Tibial nerve (tissue), 4 donors: ENCODE measurements around the gene REG4. TPM values are rescaled to one million over a fixed set of nuclear protein-coding genes. Genes with fewer than 3 reads are reported as not detected.
"Not testable (repeated sequence)": the region's sequence is repeated elsewhere in the genome, so short reads cannot be mapped to it uniquely, and the experiment has no call there.

ENCODE experiments used
- DNase-seq, 2 donors: peaks; one replicate each; pipeline ENCODE4 v3.0.0-alpha.2; 2019; ENCODE audit warnings: low spot score in 2 of 2
- H3K27ac ChIP-seq, 4 donors: fragments of 200-600 bp; sonication (generic) in 3 of 4; one replicate each; pipeline ENCODE4 v1.5.1; 2017 to 2019; ENCODE audit warnings: mild to moderate bottlenecking in 1 of 4
- H3K27me3 ChIP-seq, 2 donors: fragments of 200-600 bp; sonication (generic) in 1 of 2; one replicate each; pipeline versions ENCODE4 v1.5.1 to v1.6.0; 2017 to 2019
- H3K36me3 ChIP-seq, 3 donors: fragments of 200-600 bp; sonication (generic); one replicate each; pipeline ENCODE4 v1.5.1; 2018 to 2019
- H3K4me1 ChIP-seq, 4 donors: fragments of 200-600 bp; sonication (generic) in 3 of 4; one replicate each; pipeline ENCODE4 v1.5.1; 2017 to 2019
- H3K4me3 ChIP-seq, 4 donors: fragments of 200-600 bp; sonication (generic) in 3 of 4; one replicate each; pipeline ENCODE4 v1.5.1; 2017 to 2019; ENCODE audit warnings: mild to moderate bottlenecking in 1 of 4, moderate library complexity in 1 of 4
- H3K9me3 ChIP-seq, 4 donors: fragments of 200-600 bp; sonication (generic) in 3 of 4; one replicate each; pipeline ENCODE4 v1.5.1; 2017 to 2019
- EP300 ChIP-seq, 2 donors: sonication (generic); formaldehyde crosslinking; IDR thresholded peaks; one replicate each; pipeline ENCODE4 v1.6.1; 2017; ENCODE audit warnings: antibody characterized with exemption in 2 of 2, mild to moderate bottlenecking in 1 of 2
- POLR2A ChIP-seq, 2 donors: fragments of 450-650 bp; IDR thresholded peaks; one replicate each; pipeline ENCODE4 v1.6.1; 2017; ENCODE audit warnings: antibody characterized with exemption in 2 of 2, mild to moderate bottlenecking in 2 of 2, moderate library complexity in 2 of 2
- WGBS, 2 donors: methylation state at CpG; one replicate each; pipeline ENCODE4 v1.1.5; 2018; 5-methylcytosine and 5-hydroxymethylcytosine counted together
- total RNA-seq, 4 donors: library from RNA; depleted of rRNA; stranded (reverse); fragments of >200 nt; gene quantifications; one replicate each; pipeline ENCODE4 v1.1.0, GENCODE V29; 2016
- TF ChIP-seq, protein P1 (sequence below), 5 experiments: fragments of 200-600 bp in 3 of 5; fragments of 450-650 bp in 2 of 5; sonication (generic) in 3 of 5; IDR thresholded peaks; one replicate each; pipeline ENCODE4 v1.5.1; 2016 to 2019; ENCODE audit warnings: antibody characterized with exemption in 5 of 5, mild to moderate bottlenecking in 3 of 5, moderate library complexity in 2 of 5

REG4 gene
- not detected for total RNA-seq

DNA sequence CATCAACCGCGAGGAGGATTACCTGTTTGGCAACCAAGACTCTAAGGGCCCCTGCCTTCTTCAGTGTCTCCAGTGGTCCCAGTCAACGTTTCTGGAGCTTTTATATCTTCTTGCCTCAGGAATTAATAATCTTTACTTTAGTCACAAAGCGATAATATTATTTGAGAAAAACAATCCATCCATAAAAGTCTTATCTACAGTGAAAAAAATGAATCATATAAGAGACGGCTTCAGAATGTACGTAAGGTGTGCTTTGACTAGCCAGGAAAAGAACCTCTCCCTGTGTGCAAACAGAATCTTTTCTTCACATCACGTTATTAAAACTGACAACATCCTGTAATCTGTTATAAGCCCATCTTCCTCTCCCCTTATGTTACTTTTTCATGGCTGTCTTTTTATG is at the start of gene REG4:
TSS of gene REG4 (minus strand) at position 74 of the 400 bp plus-strand sequence. CDS start 2,691 bp downstream, outside the sequence.
- WGBS, 2 donors, result 86 to 88% methylated on average over 7 of the region's 7 CpGs
- Histone ChIP-seq H3K27me3 (peaks cover 0 to 4% of the 10 kb centered on the region in 2 donors), H3K36me3 (no peaks in the 10 kb centered on the region), H3K27ac (no peak within 1 kb of the TSS), H3K4me3 (no peak within 1 kb of the TSS), H3K9me3 (no peaks in the 10 kb centered on the region), H3K4me1 (peaks cover 0 to 3% (median 0%) of the 10 kb centered on the region in 4 donors)
- TF ChIP-seq EP300 (IDR thresholded peaks at IDR 0.05) (no peak), POLR2A (IDR thresholded peaks at IDR 0.05) (no peak)
- TF ChIP-seq, protein P1, sequence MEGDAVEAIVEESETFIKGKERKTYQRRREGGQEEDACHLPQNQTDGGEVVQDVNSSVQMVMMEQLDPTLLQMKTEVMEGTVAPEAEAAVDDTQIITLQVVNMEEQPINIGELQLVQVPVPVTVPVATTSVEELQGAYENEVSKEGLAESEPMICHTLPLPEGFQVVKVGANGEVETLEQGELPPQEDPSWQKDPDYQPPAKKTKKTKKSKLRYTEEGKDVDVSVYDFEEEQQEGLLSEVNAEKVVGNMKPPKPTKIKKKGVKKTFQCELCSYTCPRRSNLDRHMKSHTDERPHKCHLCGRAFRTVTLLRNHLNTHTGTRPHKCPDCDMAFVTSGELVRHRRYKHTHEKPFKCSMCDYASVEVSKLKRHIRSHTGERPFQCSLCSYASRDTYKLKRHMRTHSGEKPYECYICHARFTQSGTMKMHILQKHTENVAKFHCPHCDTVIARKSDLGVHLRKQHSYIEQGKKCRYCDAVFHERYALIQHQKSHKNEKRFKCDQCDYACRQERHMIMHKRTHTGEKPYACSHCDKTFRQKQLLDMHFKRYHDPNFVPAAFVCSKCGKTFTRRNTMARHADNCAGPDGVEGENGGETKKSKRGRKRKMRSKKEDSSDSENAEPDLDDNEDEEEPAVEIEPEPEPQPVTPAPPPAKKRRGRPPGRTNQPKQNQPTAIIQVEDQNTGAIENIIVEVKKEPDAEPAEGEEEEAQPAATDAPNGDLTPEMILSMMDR (IDR thresholded peaks at IDR 0.05), result no peak
- no peak for DNase-seq

DNA sequence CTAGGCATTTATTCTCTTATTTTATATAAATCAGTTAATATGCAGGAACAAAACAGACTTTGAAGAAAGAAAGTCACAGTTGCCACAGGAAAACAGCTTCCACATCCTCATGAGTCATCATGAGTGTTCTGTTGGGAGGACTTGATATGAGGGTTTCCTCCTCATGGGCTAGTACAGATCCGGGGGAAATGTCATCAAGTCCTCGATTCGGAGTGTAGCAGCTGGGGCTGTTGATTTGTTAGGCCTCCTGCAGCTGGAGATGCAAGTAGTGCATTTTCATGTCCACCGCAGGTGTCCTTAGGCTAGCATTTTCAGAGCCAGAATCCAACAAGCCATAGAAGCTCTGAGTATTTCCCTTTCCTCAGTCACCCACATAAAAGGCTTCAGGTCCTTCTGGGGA is 48.4 kb upstream of the REG4 start:
- TF ChIP-seq EP300 (IDR thresholded peaks at IDR 0.05) (no peak), POLR2A (IDR thresholded peaks at IDR 0.05) (no peak)
- TF ChIP-seq, protein P1 (IDR thresholded peaks at IDR 0.05), result no peak
- Histone ChIP-seq H3K4me3 (no peak overlapping the region), H3K27ac (no peak overlapping the region), H3K36me3 (no peaks in the 10 kb centered on the region), H3K4me1 (no peaks in the 10 kb centered on the region), H3K9me3 (no peaks in the 10 kb centered on the region), H3K27me3 (no peaks in the 10 kb centered on the region)
- DNase-seq, result no peak
- 53 to 63% methylated on average over 4 of the region's 4 CpGs for WGBS, 2 donors

DNA sequence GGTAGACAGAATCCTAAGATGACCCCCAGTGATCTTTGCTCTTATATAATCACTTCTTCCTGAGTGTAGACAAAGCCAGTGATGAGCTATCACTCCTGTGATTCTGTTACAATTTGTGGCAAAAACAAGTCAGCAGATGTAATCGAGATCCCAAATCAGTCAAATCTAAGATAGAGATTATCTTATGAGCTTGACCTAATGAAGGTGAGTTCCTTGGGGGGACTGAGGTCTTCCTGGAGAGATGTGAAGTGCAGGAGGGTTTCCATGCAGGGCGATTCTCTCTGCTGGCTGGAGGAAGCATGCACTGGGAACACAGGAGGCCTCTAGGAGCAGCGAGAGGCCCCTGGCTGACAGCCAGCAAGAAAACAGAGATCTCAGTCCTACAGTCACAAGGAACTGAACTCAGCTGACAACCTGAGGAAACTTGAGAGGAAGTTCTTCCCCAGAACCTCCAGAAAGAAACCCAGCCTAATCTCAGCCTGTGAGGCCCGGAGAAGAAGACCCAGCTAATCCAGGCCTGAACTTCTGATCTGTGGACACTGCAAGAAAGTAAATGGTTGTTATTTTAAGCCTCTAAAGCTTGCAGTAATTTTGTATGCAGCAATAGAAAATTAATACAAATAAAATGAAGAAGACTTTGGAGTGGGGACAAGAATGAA is 47.4 kb upstream of the REG4 start:
- H3K4me3 ChIP-seq, H3K36me3 ChIP-seq, H3K9me3 ChIP-seq, H3K27me3 ChIP-seq, H3K27ac ChIP-seq, DNase-seq, H3K4me1 ChIP-seq: not testable (repeated sequence)
- 50 to 64% methylated on average over 4 of the region's 4 CpGs for WGBS, 2 donors

DNA sequence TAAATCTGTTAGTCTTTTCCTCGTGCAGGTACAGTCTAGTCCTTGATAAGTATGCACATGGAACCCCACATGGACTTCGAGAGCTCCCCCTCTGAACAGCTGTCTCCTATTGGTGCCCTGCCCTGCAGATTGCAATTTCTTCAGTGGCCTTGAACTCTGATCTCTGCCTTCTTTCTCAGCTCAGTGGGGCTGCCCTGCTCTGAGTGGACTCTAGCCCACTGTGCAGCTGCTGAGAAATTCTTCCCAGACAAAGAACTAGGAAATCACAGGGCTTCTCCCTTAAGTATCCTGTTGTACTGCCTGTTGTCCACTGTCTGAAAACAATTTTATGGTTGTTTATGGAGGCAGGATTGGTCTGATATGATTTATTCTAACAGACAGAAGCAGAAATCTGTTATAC is 46.9 kb upstream of the REG4 start:
- Histone ChIP-seq H3K27ac (no peak overlapping the region), H3K4me1 (no peaks in the 10 kb centered on the region), H3K27me3 (no peaks in the 10 kb centered on the region), H3K36me3 (no peaks in the 10 kb centered on the region), H3K9me3 (no peaks in the 10 kb centered on the region), H3K4me3 (no peak overlapping the region)
- TF ChIP-seq EP300 (IDR thresholded peaks at IDR 0.05), result no peak
- TF ChIP-seq, protein P1 (IDR thresholded peaks at IDR 0.05), result no peak
- no peak for TF ChIP-seq POLR2A (IDR thresholded peaks at IDR 0.05)
- 81 to 85% methylated on average over 2 of the region's 2 CpGs for WGBS, 2 donors
- no peak for DNase-seq

DNA sequence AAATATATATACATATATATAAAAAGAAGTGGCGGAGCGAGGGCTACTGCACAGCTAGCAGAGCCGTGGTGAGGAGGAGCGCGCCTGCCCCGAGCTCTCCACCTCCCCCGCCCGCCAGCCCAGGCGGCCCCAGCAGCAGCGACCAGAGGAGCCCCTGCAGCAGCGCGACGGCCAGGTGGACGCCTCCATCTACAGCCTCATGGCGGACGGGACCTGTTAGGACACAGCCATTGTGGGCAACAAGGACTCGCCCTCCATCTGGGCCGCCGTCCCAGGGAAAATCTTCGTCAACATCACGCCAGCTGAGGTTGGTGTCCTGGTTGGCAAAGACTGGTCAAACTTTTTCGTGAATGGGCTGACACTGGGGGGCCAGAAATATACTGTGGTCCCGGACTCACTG is 41.9 kb upstream of the REG4 start:
- 92% methylated on average over 23 of the region's 23 CpGs for WGBS, 2 donors
- Histone ChIP-seq H3K27ac (no peak overlapping the region), H3K4me3 (no peak overlapping the region), H3K9me3 (no peaks in the 10 kb centered on the region), H3K4me1 (no peaks in the 10 kb centered on the region), H3K27me3 (no peaks in the 10 kb centered on the region), H3K36me3 (no peaks in the 10 kb centered on the region)
- DNase-seq, result no peak
- no peak for TF ChIP-seq POLR2A (IDR thresholded peaks at IDR 0.05)
- TF ChIP-seq, protein P1 (IDR thresholded peaks at IDR 0.05), result no peak
- no peak for TF ChIP-seq EP300 (IDR thresholded peaks at IDR 0.05)

DNA sequence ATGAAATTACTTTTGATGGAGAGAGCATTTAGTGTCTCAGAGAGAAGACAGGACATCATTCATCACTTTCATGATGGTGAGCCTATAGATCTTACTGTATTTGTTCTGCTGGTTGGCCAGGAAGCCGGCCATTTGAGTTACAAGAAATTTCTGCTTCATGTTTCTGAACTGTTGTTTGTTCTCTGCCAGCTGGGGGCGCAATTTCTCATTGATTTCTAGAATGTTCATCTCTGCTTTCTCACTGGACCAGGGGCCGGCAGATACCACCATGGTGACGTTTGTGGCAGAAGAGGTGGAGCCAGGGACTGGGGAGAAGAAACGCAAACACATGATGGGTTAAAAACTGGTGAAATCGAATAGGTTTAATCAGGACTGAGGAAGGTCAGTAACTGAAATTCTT is 32.9 kb upstream of the REG4 start:
- not testable (repeated sequence) for H3K9me3 ChIP-seq, H3K27ac ChIP-seq, H3K4me3 ChIP-seq, DNase-seq, H3K36me3 ChIP-seq, H3K4me1 ChIP-seq, H3K27me3 ChIP-seq
- 62 to 73% methylated on average over 6 of the region's 6 CpGs for WGBS, 2 donors
